ENCODE measurements around the gene PACC1.

The PACC1 gene

DNA sequence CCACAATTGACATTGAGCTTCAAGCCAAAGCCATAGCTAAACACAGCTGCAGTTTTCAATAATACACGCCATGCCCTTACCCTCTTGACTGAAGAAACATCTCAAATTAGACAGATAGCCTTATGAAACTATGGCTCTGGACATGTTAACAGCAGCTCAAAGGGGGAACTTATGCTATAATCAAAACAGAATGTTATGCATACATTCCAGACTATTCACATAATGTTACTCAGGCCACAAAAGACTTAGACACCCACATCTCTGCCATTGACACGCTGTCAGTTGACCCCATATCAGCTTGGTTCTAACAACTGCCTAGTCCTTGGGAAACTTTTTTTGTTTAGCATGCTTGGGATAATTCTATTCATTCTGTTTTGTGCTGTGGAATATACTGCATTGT, 15.7 kb upstream of the PACC1 start:
- no peak overlapping the region for H3K23ac ChIP-seq (ENCODE audit: low read length)
- no peaks in the 10 kb centered on the region for H3K4me1 ChIP-seq (ENCODE audit: control insufficient read depth, low read depth, low read length)
- H3K56ac ChIP-seq (ENCODE audit: low read length) = no peak overlapping the region
- H4K5ac ChIP-seq (ENCODE audit: low read length) = no peak overlapping the region
- no peak overlapping the region for H2BK15ac ChIP-seq (replicated peaks; ENCODE audit: low read depth)
- no peaks in the 10 kb centered on the region for H3K27me3 ChIP-seq (ENCODE audit: insufficient read depth, low read length, poor library complexity)
- no peak overlapping the region for H3K18ac ChIP-seq (ENCODE audit: low read length)
- H3K4me2 ChIP-seq (ENCODE audit: low read length) = no peak overlapping the region
- no peaks in the 10 kb centered on the region for H3K36me3 ChIP-seq (ENCODE audit: control insufficient read depth, insufficient read depth, low read length)
- H2BK120ac ChIP-seq (ENCODE audit: low read depth, low read length) = no peak overlapping the region
- H2AK5ac ChIP-seq (ENCODE audit: low read length) = no peak overlapping the region
- H3K4me3 ChIP-seq (ENCODE audit: low read length) = no peak overlapping the region
- no peak overlapping the region for H3K4ac ChIP-seq (ENCODE audit: low read depth, low read length)
- DNase-seq = no peak
- H2BK5ac ChIP-seq (ENCODE audit: low read length) = no peak overlapping the region
- no peak overlapping the region for H3K27ac ChIP-seq (ENCODE audit: low read depth, low read length)
- H3K9ac ChIP-seq (ENCODE audit: low read length) = no peak overlapping the region
- no peaks in the 10 kb centered on the region for H3K79me2 ChIP-seq (ENCODE audit: control insufficient read depth, insufficient read depth, low read length)
- WGBS (ENCODE audit: extremely low coverage, insufficient coverage, low lambda C conversion rate) = no CpG with 5 or more reads among the region's 2 CpGs
- H3K79me1 ChIP-seq (ENCODE audit: low read length) = no peaks in the 10 kb centered on the region
- H4K8ac ChIP-seq (ENCODE audit: low read depth, low read length) = no peak overlapping the region

- DNase-seq = no peak
- H2BK120ac ChIP-seq (ENCODE audit: low read depth, low read length) = no peak overlapping the region
- H4K8ac ChIP-seq (ENCODE audit: low read depth, low read length) = no peak overlapping the region
- no peaks in the 10 kb centered on the region for H3K79me2 ChIP-seq (ENCODE audit: control insufficient read depth, insufficient read depth, low read length)
- no peaks in the 10 kb centered on the region for H3K4me1 ChIP-seq (ENCODE audit: control insufficient read depth, low read depth, low read length)
- no peak overlapping the region for H2AK5ac ChIP-seq (ENCODE audit: low read length)
- H3K79me1 ChIP-seq (ENCODE audit: low read length) = no peaks in the 10 kb centered on the region
- H3K4ac ChIP-seq (ENCODE audit: low read depth, low read length) = no peak overlapping the region
- no peak overlapping the region for H3K23ac ChIP-seq (ENCODE audit: low read length)
- H4K5ac ChIP-seq (ENCODE audit: low read length) = no peak overlapping the region
- H3K56ac ChIP-seq (ENCODE audit: low read length) = no peak overlapping the region
- no CpG with 5 or more reads among the region's 5 CpGs for WGBS (ENCODE audit: extremely low coverage, insufficient coverage, low lambda C conversion rate)
- H2BK5ac ChIP-seq (ENCODE audit: low read length) = no peak overlapping the region
- no peak overlapping the region for H3K27ac ChIP-seq (ENCODE audit: low read depth, low read length)
- H3K18ac ChIP-seq (ENCODE audit: low read length) = no peak overlapping the region
- H3K4me2 ChIP-seq (ENCODE audit: low read length) = no peak overlapping the region
- H3K36me3 ChIP-seq (ENCODE audit: control insufficient read depth, insufficient read depth, low read length) = no peaks in the 10 kb centered on the region
- H2BK15ac ChIP-seq (replicated peaks; ENCODE audit: low read depth) = no peak overlapping the region
- no peak overlapping the region for H3K9ac ChIP-seq (ENCODE audit: low read length)
- H3K27me3 ChIP-seq (ENCODE audit: insufficient read depth, low read length, poor library complexity) = no peaks in the 10 kb centered on the region
- H3K4me3 ChIP-seq (ENCODE audit: low read length) = no peak overlapping the region
These were observed 13.8 kb upstream of the PACC1 start for GRCh38 chr1:212428496-212428895.

DNA sequence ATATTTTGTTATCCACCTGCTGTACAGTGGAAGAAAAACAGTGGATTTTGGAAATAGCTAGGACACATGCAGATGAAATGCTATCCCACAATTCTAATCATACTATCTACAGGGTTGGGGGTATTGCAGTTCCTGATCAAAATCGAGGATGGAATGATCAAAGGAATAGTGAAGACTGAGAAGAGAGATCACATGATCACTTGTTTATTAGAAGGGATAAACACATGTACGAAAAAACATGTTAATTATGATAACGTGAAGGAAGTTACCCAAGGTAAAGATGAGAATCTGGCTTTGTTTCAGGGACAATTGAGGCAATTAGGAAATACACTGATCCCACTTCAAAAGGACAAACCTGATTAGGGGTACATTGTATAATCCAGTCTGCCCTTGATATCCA, 9.2 kb upstream of the PACC1 start:
- H3K18ac ChIP-seq (ENCODE audit: low read length) = no peak overlapping the region
- H3K4me2 ChIP-seq (ENCODE audit: low read length) = no peak overlapping the region
- no peaks in the 10 kb centered on the region for H3K36me3 ChIP-seq (ENCODE audit: control insufficient read depth, insufficient read depth, low read length)
- no peaks in the 10 kb centered on the region for H3K4me1 ChIP-seq (ENCODE audit: control insufficient read depth, low read depth, low read length)
- H3K27me3 ChIP-seq (ENCODE audit: insufficient read depth, low read length, poor library complexity) = no peaks in the 10 kb centered on the region
- H3K79me2 ChIP-seq (ENCODE audit: control insufficient read depth, insufficient read depth, low read length) = no peaks in the 10 kb centered on the region
- no peaks in the 10 kb centered on the region for H3K79me1 ChIP-seq (ENCODE audit: low read length)
- H3K27ac ChIP-seq (ENCODE audit: low read depth, low read length) = no peak overlapping the region
- H2BK15ac ChIP-seq (replicated peaks; ENCODE audit: low read depth) = no peak overlapping the region
- no peak overlapping the region for H2AK5ac ChIP-seq (ENCODE audit: low read length)
- no peak overlapping the region for H4K8ac ChIP-seq (ENCODE audit: low read depth, low read length)
- no peak overlapping the region for H3K23ac ChIP-seq (ENCODE audit: low read length)
- no peak overlapping the region for H3K9ac ChIP-seq (ENCODE audit: low read length)
- no peak for DNase-seq
- H3K4me3 ChIP-seq (ENCODE audit: low read length) = no peak overlapping the region
- no peak overlapping the region for H4K5ac ChIP-seq (ENCODE audit: low read length)
- no peak overlapping the region for H3K56ac ChIP-seq (ENCODE audit: low read length)
- no peak overlapping the region for H3K4ac ChIP-seq (ENCODE audit: low read depth, low read length)
- no peak overlapping the region for H2BK120ac ChIP-seq (ENCODE audit: low read depth, low read length)
- no peak overlapping the region for H2BK5ac ChIP-seq (ENCODE audit: low read length)
- no CpG with 5 or more reads among the region's 3 CpGs for whole genome bisulfite sequencing (ENCODE audit: extremely low coverage, insufficient coverage, low lambda C conversion rate)

DNA sequence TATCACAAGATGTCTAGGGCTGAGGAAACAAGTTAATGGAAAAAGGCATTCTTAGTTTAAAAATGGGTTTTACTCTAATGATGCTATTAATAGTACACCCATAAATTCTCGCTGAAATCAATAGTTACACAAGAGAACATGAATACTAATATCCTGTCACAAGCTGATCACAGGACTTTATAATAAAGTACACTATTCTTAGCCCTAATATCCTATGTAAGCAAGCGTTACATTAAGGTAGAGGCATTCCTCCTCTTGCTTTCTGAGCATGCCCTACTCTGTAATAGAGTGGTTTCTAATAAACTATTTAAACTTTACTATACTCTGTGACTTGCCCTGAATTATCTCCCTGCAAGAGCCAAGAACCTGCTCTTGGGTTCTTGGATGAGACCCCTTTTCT, 6.5 kb upstream of the PACC1 start:
- H3K4me3 ChIP-seq (ENCODE audit: low read length) = no peak overlapping the region
- H3K4me1 ChIP-seq (ENCODE audit: control insufficient read depth, low read depth, low read length) = no peaks in the 10 kb centered on the region
- H4K5ac ChIP-seq (ENCODE audit: low read length) = no peak overlapping the region
- H2BK120ac ChIP-seq (ENCODE audit: low read depth, low read length) = no peak overlapping the region
- H3K4me2 ChIP-seq (ENCODE audit: low read length) = no peak overlapping the region
- H3K79me1 ChIP-seq (ENCODE audit: low read length) = no peaks in the 10 kb centered on the region
- no peak overlapping the region for H4K8ac ChIP-seq (ENCODE audit: low read depth, low read length)
- H2BK5ac ChIP-seq (ENCODE audit: low read length) = no peak overlapping the region
- no peaks in the 10 kb centered on the region for H3K79me2 ChIP-seq (ENCODE audit: control insufficient read depth, insufficient read depth, low read length)
- H3K23ac ChIP-seq (ENCODE audit: low read length) = no peak overlapping the region
- no CpG with 5 or more reads among the region's 2 CpGs for WGBS (ENCODE audit: extremely low coverage, insufficient coverage, low lambda C conversion rate)
- no peaks in the 10 kb centered on the region for H3K36me3 ChIP-seq (ENCODE audit: control insufficient read depth, insufficient read depth, low read length)
- H3K4ac ChIP-seq (ENCODE audit: low read depth, low read length) = no peak overlapping the region
- H3K9ac ChIP-seq (ENCODE audit: low read length) = no peak overlapping the region
- no peak overlapping the region for H3K27ac ChIP-seq (ENCODE audit: low read depth, low read length)
- no peaks in the 10 kb centered on the region for H3K27me3 ChIP-seq (ENCODE audit: insufficient read depth, low read length, poor library complexity)
- H2AK5ac ChIP-seq (ENCODE audit: low read length) = no peak overlapping the region
- H3K18ac ChIP-seq (ENCODE audit: low read length) = no peak overlapping the region
- DNase-seq = no peak
- no peak overlapping the region for H3K56ac ChIP-seq (ENCODE audit: low read length)
- no peak overlapping the region for H2BK15ac ChIP-seq (replicated peaks; ENCODE audit: low read depth)

DNA sequence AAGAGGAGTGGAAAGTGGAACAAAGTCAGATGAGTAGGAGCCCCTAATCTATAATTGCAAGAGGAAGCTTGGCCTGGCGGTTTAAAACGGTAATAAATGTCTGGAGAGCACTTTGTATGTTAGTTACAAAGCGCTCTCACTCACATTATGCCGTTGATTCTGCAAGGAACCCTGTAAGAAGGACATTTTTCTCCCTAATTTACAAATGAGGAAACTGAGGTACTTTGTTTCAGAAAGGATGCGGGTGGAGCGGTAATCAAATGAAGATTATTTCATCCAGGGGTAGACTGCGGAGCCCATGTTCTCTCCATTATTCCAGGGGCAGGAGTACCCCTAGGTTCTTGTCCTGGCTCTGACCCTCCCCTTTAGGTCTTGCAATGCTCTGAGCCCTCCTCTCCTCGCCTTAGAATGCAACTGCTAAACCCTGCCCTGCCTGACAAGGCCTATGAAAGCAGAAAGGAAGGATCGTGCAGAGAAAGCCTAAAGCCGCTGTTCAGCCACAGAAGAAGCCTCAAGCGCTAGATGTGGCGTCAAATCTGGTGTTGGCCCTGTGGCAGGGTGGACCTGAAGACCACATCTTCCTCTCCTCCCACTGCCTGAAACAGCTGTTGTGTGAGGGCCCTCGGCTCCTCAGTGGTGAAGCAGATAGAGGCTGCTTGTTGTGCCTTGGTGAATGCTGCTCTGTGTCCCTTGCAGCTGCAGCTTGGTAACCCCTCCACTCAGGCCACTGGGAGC, 588 bp upstream of the PACC1 start:
- no peak overlapping the region for H2BK120ac ChIP-seq (ENCODE audit: low read depth, low read length)
- H4K5ac ChIP-seq (ENCODE audit: low read length) = no peak overlapping the region
- H3K56ac ChIP-seq (ENCODE audit: low read length) = peak overlapping the region; percentile 66
- no peak overlapping the region for H4K8ac ChIP-seq (ENCODE audit: low read depth, low read length)
- peaks cover 12% of the 10 kb centered on the region for H3K79me1 ChIP-seq (ENCODE audit: low read length)
- peak; percentile 46 for DNase-seq
- H2AK5ac ChIP-seq (ENCODE audit: low read length) = no peak overlapping the region
- H3K27me3 ChIP-seq (ENCODE audit: insufficient read depth, low read length, poor library complexity) = no peaks in the 10 kb centered on the region
- no peak overlapping the region for H3K4me3 ChIP-seq (ENCODE audit: low read length)
- no peak overlapping the region for H3K4ac ChIP-seq (ENCODE audit: low read depth, low read length)
- H3K4me1 ChIP-seq (ENCODE audit: control insufficient read depth, low read depth, low read length) = peaks cover 9% of the 10 kb centered on the region
- peak overlapping the region; percentile 3 for H3K27ac ChIP-seq (ENCODE audit: low read depth, low read length)
- no peak overlapping the region for H2BK15ac ChIP-seq (replicated peaks; ENCODE audit: low read depth)
- WGBS (ENCODE audit: extremely low coverage, insufficient coverage, low lambda C conversion rate) = no CpG with 5 or more reads among the region's 13 CpGs
- H3K36me3 ChIP-seq (ENCODE audit: control insufficient read depth, insufficient read depth, low read length) = no peaks in the 10 kb centered on the region
- H3K18ac ChIP-seq (ENCODE audit: low read length) = no peak overlapping the region
- H3K4me2 ChIP-seq (ENCODE audit: low read length) = no peak overlapping the region
- peak overlapping the region; percentile 48 for H3K23ac ChIP-seq (ENCODE audit: low read length)
- H2BK5ac ChIP-seq (ENCODE audit: low read length) = peak overlapping the region; percentile 10
- H3K79me2 ChIP-seq (ENCODE audit: control insufficient read depth, insufficient read depth, low read length) = no peaks in the 10 kb centered on the region
- H3K9ac ChIP-seq (ENCODE audit: low read length) = peak overlapping the region; percentile 35

GRCh38 chr1:212413902-212414327, 771 bp downstream of the PACC1 start:
- WGBS (ENCODE audit: extremely low coverage, insufficient coverage, low lambda C conversion rate) = no CpG with 5 or more reads among the region's 21 CpGs

More at GRCh38 chr1:212413902-212414327, 771 bp downstream of the PACC1 start:
- peaks cover 12% of the 10 kb centered on the region for H3K79me1 ChIP-seq (ENCODE audit: low read length)
- peak overlapping the region; percentile 95 for H3K56ac ChIP-seq (ENCODE audit: low read length)
- no peak overlapping the region for H4K8ac ChIP-seq (ENCODE audit: low read depth, low read length)
- H3K4me3 ChIP-seq (ENCODE audit: low read length) = peak overlapping the region; percentile 88
- no peaks in the 10 kb centered on the region for H3K27me3 ChIP-seq (ENCODE audit: insufficient read depth, low read length, poor library complexity)
- H2BK15ac ChIP-seq (replicated peaks; ENCODE audit: low read depth) = no peak overlapping the region
- DNase-seq = no peak
- no peak overlapping the region for H4K5ac ChIP-seq (ENCODE audit: low read length)
- peaks cover 6% of the 10 kb centered on the region for H3K36me3 ChIP-seq (ENCODE audit: control insufficient read depth, insufficient read depth, low read length)
- H3K27ac ChIP-seq (ENCODE audit: low read depth, low read length) = no peak overlapping the region
- no peak overlapping the region for H2BK120ac ChIP-seq (ENCODE audit: low read depth, low read length)
- peak overlapping the region; percentile 72 for H3K4me2 ChIP-seq (ENCODE audit: low read length)
- H2BK5ac ChIP-seq (ENCODE audit: low read length) = no peak overlapping the region
- peak overlapping the region; percentile 91 for H3K9ac ChIP-seq (ENCODE audit: low read length)
- no peak overlapping the region for H3K18ac ChIP-seq (ENCODE audit: low read length)
- no peaks in the 10 kb centered on the region for H3K79me2 ChIP-seq (ENCODE audit: control insufficient read depth, insufficient read depth, low read length)
- no peak overlapping the region for H3K4ac ChIP-seq (ENCODE audit: low read depth, low read length)
- peak overlapping the region; percentile 30 for H3K23ac ChIP-seq (ENCODE audit: low read length)
- peaks cover 9% of the 10 kb centered on the region for H3K4me1 ChIP-seq (ENCODE audit: control insufficient read depth, low read depth, low read length)
- no peak overlapping the region for H2AK5ac ChIP-seq (ENCODE audit: low read length)

All from mesendoderm (in vitro differentiated cells).